Retinal pigment epithelial cell (primary cell): Measurements from ENCODE around the gene EXOC3L2.

Experiments used
- DNase-seq: peaks from one replicate; pipeline ENCODE4 v3.0.0-alpha.2; 2010; ENCODE audit warnings: low read depth
- H3K4me3 ChIP-seq: 2 replicates; pipeline ENCODE4 v1.5.1; 2011; ENCODE audit warnings: mild to moderate bottlenecking, low read length, control low read depth, moderate library complexity
- CTCF ChIP-seq: conservative IDR thresholded peaks from 2 replicates; pipeline ENCODE4 v1.5.1; 2011; ENCODE audit warnings: low read depth, low read length, control low read depth, inconsistent platforms

Gene EXOC3L2

DNA sequence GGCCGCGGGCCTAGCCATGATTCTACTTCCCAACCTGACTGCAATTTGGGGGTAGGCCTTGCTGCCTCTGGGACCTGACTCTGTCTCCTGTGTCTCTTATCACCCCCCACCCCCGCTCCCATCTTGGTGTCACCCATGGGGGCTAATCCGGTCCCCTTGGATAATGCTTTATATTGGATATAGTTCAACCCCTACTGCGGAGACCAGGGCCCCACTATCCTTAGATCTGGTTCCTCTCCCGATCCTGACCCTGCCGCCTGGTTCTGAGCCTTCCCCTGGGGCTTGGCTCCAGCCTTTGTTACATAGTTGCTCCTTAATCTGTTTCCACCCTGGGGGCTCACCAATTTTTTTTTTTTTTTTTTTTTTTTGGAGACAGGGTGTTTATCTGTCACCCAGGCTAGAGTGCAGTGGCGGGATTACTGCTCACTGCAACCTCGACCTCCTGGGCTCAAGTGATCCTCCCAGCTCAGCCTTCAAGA is 65.3 kb downstream of the EXOC3L2 start:
- H3K4me3 ChIP-seq: peak overlapping the region; percentile 97
- DNase-seq: no peak
- TF ChIP-seq CTCF: no peak

DNA sequence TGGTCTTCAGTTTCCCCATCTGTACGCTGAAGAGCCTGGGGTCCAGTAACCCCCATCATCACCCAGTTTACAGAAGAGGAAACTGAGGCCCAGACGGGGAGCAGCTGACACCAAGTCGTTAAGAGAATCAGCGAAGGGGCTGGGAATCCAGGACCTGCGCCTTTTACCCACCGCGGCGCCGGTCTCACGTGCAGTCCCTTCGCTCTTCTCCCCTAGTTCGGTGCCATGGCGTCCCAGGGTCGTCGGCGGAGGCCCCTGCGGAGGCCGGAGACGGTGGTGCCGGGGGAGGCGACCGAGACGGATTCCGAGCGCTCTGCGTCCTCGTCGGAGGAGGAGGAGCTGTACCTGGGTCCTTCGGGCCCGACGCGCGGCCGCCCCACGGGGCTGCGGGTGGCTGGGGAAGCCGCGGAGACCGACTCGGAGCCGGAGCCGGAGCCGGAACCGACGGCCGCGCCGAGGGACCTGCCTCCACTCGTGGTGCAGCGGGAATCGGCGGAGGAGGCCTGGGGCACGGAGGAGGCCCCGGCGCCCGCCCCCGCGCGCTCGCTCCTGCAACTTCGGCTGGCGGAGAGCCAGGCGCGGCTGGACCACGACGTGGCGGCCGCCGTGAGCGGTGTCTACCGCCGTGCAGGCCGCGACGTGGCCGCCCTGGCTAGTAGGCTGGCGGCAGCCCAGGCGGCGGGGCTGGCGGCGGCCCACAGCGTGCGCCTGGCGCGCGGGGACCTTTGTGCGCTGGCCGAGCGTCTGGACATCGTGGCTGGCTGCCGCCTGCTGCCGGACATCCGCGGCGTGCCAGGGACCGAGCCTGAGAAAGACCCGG is 65.9 kb downstream of the EXOC3L2 start:
- TF ChIP-seq CTCF: no peak
- DNase-seq: no peak
- peak overlapping the region; percentile 97 for H3K4me3 ChIP-seq

GRCh38 chr19:45178262-45179071 is 66.7 kb downstream of the EXOC3L2 start, which contains the start of gene BLOC1S3:
Gene BLOC1S3, plus strand, starts transcription at chr19:45178784. Its CDS starts 513 bp downstream, at chr19:45179297.
- TF ChIP-seq CTCF: peak; percentile 36
- peak within 1 kb of the TSS; percentile 97 for H3K4me3 ChIP-seq
- peak; percentile 100 for DNase-seq

DNA sequence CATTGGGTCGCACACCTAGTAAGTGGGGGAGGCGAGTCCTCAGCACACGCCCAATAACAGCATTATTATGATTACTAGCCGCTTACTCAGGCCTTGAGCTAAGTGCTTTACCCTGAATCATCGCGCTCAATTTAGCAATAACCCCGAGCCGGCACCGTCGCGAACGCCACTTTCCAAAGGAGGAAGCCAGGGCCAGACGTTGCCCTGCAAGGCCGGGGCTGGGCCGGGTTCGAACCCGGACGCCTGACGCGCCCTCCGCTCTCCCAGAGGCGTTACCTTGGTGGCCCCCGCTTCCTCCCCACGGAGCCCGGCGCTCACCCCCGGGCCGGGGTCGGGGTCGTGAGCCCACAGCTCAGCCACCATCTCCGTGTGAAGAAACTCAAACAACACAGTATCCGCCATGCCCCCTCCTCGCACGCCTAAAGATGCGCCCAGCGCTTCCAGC is 67.4 kb downstream of the EXOC3L2 start, which contains the start of gene TRAPPC6A:
TSS of gene TRAPPC6A (minus strand) at position 421 of the 445 bp plus-strand sequence. CDS start at position 402, 19 bp downstream.
- no peak for TF ChIP-seq CTCF
- H3K4me3 ChIP-seq: peak within 1 kb of the TSS; percentile 97
- DNase-seq: no peak

DNA sequence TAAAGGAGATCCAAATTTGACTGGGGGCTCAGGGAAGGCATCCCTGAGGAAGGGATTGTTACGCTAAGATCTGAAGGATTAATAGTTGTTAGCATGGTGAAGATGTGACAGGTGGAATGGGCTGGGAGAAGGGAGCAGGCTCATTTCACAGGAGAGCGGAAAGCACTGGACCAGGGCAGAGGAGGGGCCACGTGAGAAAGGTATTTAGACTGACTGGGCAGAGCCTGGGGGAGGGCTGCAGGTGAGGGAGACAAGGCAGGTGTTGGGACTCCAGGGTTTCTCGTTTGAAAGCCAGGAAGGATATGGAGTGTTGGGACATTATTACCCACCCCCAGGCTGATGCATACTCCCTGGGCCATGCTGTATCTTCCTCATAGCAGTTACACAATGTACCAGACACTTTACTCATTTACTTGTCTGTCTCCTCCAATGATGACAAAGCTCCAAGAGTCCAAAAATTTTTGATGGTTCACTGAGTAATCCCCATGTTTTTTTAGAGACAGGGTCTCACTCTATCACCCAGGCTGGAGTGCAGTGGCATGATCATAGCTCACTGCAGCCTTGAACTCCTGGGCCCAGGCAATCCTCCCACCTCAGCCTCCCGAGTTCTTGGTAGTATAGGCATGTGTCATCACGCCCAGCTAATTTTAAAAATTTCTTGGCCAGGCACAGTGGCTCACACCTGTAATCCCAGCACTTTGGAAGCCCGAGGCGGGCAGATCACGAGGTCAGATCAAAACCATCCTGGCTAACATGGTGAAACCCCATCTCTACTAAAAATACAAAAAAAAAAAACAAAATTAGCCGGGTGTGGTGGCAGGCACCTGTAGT is 69.5 kb downstream of the EXOC3L2 start:
- no peak for TF ChIP-seq CTCF
- no peak for DNase-seq
- no peak overlapping the region for H3K4me3 ChIP-seq

- TF ChIP-seq CTCF: no peak
- H3K4me3 ChIP-seq: no peak overlapping the region
- no peak for DNase-seq
Observed at GRCh38 chr19:45173816-45174215, 71.4 kb downstream of the EXOC3L2 start.
